Measurements from ENCODE around the gene BDKRB1.
"Not testable (repeated sequence)": the region's sequence is repeated elsewhere in the genome, so short reads cannot be mapped to it uniquely, and the experiment has no call there.

Gene BDKRB1

GRCh38 chr14:96235426-96235825 is 20.6 kb upstream of the BDKRB1 start:
- no peak for DNase-seq

DNA sequence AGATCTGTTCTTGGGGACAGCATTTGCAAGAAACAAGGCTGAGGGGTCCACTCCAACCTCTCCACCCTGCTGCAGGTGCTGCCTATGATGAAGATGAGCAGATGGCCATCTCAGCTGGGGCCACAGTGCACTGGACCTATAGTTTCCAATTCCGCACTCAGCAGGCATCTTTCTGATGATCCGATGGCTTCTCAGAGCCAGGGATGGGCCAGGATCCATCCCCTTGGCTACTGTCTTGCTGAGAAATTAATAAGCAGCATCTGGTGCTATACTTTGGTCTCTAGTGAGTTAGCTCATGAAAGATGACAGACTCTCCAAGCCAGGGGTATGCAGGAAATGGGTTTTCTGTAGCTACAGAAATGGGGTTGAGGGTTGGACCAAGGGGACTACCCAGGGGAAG is 18.4 kb upstream of the BDKRB1 start:
- no peak for DNase-seq

DNA sequence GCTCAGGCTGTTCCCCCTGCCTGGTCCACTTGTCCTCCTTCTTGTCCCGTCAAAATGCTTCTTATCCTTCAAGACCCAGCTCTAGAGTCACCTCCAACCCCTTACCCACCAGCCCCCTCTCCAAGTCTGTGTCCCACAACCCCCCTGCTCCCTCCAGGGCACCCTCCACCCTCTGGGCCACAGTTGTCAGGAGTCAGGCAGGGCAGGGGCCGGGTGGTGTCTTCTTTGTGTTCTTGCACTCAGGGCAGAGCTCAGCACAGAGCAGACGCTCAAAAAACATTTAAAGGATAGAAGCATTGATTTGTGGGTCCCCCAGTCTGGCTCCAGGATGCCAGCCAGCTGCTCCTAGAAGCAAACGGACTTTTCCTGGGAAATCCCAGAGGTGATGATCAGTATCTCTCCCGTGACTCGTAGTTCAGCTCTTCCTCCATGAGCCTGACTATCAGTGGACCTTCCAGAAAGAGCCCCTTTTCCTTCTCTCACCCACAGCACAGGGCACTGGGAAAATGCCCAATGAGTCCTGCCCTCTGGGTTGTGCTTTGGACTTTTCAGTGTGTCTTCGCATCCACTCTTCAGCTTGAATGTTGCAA is 17.2 kb upstream of the BDKRB1 start:
- DNase-seq: no peak

GRCh38 chr14:96239711-96240141 is 16.3 kb upstream of the BDKRB1 start:
- no peak for DNase-seq

- no peak for DNase-seq
Measured at GRCh38 chr14:96240641-96241040, 15.4 kb upstream of the BDKRB1 start.

DNA sequence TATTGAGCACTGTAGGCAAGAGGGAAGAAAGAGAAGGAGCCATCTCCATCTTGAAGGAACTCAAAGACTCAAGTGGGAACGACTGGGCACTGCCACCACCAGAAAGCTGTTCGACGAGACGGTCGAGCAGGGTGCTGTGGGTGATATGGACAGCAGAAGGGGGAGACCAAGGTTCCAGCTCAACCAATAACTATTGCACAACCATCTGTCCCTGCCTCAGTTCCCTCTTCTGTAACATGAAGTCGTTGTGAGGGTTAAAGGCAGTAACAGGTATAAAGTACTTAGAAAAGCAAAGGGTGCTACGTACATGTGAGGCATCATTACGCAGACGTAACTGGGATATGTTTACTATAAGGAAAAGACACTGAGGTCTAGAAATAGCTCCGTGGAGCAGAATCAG is 13.9 kb upstream of the BDKRB1 start:
- DNase-seq: no peak

DNA sequence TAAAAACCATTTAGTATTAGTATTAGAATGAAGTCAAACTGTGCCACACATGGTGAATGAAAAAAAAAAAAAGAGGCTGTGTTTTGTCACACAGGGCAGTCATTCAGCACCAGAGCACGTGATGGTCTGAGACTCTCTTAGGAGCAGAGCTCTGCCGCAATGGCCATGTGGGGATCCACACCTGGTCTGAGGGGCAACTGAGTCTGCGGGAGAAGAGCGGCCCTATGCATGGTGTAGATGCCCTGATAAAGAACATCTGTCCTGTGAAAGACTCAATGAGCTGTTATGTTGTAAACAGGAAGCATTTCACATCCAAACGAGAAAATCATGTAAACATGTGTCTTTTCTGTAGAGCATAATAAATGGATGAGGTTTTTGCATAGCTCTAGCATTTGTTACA is 12.2 kb upstream of the BDKRB1 start:
- no peak for DNase-seq

- DNase-seq: not testable (repeated sequence)
Measured at GRCh38 chr14:96245074-96245473, 10.9 kb upstream of the BDKRB1 start.

DNA sequence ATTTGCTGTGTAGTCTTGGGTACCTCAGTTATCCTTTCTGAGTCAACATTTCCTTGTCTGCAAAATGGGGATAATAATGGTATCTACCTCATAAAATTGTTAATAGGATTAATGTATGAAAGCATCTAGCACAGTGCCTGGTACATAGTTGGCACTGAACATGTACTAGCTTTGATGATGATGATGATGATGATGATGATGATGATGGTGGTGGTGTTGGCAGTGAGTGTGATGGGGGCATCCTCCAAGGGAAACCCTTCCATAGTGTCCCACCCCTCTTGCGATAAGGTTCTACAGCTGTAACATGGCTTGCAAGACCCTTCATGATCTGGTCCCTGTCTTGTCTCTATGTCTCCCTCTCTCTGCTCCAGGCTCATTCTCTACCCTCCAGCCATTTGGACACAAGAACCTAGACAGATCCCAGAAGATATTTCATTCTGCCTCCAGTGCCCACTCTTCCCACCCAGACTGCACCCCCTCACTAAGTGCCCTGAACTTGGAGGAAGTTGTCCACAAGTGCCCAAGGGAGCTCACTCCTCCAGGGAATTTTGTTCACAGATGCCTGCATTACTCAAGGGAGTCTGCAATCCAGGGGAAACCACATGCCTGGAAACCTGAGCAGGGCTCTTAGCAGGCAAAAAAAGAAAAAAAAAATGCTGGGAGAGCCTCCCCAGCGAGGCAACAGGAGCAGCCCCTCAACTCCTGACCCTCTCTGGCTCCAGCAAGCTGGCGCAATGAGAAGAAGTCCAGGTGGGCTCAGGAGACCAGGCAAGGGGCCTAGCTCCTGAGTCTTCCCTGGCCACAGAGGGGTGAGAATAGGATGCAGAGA is 10.1 kb upstream of the BDKRB1 start:
- DNase-seq: no peak

DNA sequence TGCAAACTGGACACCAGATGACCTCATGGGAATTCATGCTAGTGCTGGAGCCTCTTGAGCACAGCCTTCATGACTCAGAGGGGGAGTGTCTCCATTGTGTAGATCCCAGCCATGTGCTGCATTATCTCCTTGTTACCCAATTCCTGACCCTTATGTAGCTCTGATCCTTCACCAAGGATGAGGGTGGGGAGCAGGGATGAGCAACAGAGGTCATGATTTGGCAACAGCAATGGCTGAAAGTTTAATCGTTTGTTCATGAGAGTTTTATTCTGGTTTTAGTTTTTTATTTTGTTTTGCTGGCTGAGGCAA is 9.5 kb upstream of the BDKRB1 start:
- no peak for DNase-seq

DNA sequence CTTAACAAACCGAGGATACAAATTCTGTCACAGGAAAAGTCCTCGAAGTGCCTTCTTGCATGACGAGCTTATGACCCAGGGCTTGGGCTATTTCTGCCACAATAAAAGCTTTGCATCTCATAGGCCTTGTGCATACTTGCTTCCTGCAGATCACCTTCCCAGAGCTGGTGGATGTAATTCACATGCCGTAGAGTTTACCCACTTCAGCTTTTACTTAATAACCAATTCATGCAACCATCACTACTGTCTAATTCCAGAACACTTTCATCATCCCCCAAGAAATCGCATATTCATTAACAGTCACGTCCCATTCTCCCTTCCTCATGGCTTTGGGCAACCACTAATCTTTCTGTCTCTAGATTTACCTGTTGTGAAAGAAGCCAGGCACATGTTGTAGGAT is 9.0 kb upstream of the BDKRB1 start:
- DNase-seq: no peak

- DNase-seq: no peak
Measured at GRCh38 chr14:96249029-96249428, 7.0 kb upstream of the BDKRB1 start.

- DNase-seq: no peak
Measured at GRCh38 chr14:96250485-96250884, 5.5 kb upstream of the BDKRB1 start.

- DNase-seq: no peak
Measured at GRCh38 chr14:96251656-96252155, 4.3 kb upstream of the BDKRB1 start.

DNA sequence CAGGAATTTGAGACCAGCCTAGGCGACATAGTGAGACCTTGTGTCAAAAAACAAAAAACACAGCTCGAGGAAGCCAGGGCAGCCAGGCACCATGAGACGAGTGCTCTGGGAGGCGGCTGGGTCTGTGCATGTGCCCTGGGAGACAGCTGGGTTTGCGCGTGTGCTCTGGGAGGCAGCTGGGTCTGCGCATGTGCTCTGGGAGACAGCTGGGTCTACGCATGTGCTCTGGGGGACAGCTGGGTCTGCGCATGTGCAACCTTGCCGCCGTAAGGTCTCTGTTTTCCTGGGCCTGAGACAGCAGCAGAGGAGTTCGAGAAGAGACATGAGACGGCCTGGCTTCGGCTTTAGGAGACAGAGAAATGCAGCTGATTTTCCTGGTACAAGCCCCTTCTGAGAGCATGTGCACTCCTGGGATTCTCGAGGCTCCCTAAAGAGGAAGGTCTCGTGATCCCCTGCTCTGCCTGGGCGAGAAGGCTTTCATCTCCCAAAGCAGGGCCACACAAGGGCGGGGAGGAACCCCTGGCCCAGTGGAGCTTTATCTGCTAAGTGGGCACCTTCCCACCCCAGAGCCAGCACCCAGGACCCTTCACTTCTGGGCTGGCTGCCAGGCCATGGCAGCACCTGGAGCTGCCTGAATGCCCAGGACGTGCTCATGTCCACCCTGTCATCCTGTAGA is 3.5 kb upstream of the BDKRB1 start:
- DNase-seq: no peak

DNA sequence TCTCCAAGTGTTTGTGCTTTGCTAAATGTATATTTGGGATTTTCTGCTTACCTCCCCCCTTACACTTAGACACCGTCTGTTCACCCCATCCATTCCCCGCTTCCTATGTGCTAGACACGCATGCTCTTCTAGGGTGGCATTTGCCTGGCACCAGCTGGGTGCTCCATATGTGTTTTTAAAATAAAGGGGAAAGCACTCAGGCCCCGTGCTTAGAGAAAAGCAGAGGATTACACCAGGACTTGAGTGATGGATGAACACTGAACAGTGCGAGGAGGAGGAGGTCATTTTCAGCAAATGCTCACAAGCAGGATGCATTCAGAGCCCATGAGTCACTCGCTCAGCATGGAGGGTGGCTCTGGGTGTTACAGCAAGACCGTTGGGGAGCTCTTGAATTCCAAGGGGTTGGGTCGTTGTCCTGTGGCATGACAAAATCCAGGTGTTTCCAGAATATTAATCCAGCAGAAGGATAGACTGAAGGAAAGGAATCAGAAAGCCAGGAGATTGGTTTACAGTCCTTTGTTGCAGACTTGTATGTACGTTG is 2.9 kb upstream of the BDKRB1 start:
- no peak for DNase-seq

DNA sequence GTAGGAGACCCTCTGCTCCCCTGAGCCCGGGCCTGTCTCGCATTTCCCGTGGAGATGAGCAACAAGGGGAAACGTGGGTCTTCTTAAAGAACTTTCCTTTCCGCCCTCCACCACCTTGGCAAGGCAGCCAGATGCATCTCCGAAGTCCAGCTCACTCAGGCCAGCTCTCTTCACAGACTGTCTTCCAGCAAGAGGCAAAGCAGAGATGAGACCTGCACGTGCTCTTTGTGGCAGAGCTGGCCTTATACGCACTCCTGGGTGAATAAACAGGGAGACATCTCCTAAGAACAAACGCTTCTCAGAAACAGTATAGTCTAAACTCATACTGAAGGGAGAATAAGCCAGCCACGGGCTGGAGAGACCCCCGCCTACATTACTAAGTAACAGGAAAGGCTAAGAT is 1.3 kb upstream of the BDKRB1 start:
- DNase-seq: no peak

DNA sequence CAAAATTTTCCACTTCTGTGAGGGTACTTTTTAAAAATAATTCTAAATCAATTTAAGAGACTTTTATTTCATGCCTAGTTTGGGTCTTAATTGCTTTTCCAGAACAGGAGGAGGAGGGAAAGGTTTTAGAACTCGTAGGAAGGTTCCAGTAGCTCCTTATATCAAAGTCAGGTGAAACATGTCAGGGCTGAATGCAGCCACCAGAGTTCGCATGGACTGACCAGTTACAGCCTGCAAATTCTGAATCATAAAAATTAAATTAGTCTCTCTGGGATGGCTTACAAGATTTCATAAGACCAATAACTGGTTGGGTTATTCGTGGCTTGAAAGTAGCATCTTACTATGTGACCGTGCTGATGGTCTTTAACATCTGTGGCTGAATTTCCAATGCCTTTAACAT is 397 bp downstream of the BDKRB1 start:
- DNase-seq: no peak

- DNase-seq: no peak
Measured at GRCh38 chr14:96257056-96257455, 1.0 kb downstream of the BDKRB1 start.

DNA sequence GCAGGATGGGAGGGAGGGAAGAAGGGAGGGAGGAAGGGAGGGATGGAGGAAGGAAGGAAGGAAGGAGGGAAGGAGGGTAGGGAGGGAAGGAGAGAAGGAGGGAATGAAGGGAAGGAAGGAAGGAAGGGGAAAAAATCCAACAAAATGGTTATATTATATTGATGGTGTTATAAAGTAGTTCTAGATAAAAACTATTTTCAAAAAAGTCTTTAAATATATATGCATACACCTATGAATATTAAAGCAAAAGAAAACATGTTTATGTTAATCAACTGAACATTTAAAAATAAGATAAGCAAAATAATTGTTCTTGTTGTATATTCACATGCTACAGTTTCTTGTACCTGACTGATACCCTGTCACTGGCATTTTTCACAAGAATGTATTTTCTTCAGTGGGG is 1.9 kb downstream of the BDKRB1 start:
- no peak for DNase-seq

- DNase-seq: no peak
Measured at GRCh38 chr14:96260341-96260821, 4.4 kb downstream of the BDKRB1 start.

DNA sequence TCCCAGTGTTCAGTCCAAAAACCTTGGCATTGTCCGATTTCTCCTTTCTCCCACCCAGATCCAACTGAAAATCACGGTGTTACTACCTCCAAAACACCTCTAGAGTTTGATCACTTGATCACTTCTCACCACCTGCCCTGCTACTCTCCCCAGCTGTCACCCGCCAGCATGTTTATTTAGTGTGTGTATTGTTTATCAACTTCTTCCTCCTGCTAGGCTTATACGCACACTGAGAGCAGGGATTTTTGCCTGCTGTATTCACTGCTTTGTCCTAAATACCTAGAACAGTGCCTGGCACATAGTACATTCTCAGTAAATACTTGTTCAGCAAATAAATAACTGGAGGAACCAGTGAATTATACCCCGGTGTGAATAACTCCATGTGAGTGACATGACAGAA is 5.0 kb downstream of the BDKRB1 start:
- DNase-seq: no peak

- DNase-seq: no peak
Measured at GRCh38 chr14:96261772-96262655, 6.0 kb downstream of the BDKRB1 start.

Data from activated CD4-positive, alpha-beta T cell treated with anti-CD3 and anti-CD28 coated beads for 48 hours (primary cell).